Activated CD4-positive, alpha-beta T cell treated with anti-CD3 and anti-CD28 coated beads, Interleukin-2, amount 50 U/mL, for 4 hours (primary cell): ENCODE results near the gene ABHD15.
A peak's percentile ranks its signal among the peaks of the same experiment; 100 is the strongest.

Experiments used
- DNase-seq, 2 experiments: peaks; one replicate each; pipeline ENCODE4 v3.0.0-alpha.2; 2020

The ABHD15 gene

GRCh38 chr17:29594519-29595090 is 27.8 kb upstream of the ABHD15 start:
- DNase-seq: no peak

- DNase-seq: no peak
Measured at GRCh38 chr17:29593591-29594518, 27.0 kb upstream of the ABHD15 start.

GRCh38 chr17:29592850-29593551 is 26.2 kb upstream of the ABHD15 start, which contains the start of gene ANKRD13B:
Gene ANKRD13B (plus strand): TSS chr17:29593132. CDS start chr17:29593622, 490 bp downstream.
- no peak for DNase-seq

GRCh38 chr17:29591737-29592608 is 25.1 kb upstream of the ABHD15 start:
- DNase-seq: peak; percentile 65 to 70

GRCh38 chr17:29591146-29591736 is 24.4 kb upstream of the ABHD15 start:
- DNase-seq: peak in 1 of 2 experiments; percentile 38

GRCh38 chr17:29590411-29591145 is 23.7 kb upstream of the ABHD15 start:
- no peak for DNase-seq

- peak; percentile 68 to 71 for DNase-seq
Measured at GRCh38 chr17:29589524-29590410, 22.9 kb upstream of the ABHD15 start, which contains the start of gene GIT1. Gene GIT1 (minus strand): TSS chr17:29589648. CDS start chr17:29589378, 270 bp downstream.

- peak; percentile 65 to 74 for DNase-seq
Measured at GRCh38 chr17:29588562-29589411, 21.9 kb upstream of the ABHD15 start.

GRCh38 chr17:29588017-29588561 is 21.3 kb upstream of the ABHD15 start:
- no peak for DNase-seq

- no peak for DNase-seq
Measured at GRCh38 chr17:29587591-29587990, 20.8 kb upstream of the ABHD15 start.

- no peak for DNase-seq
Measured at GRCh38 chr17:29586676-29587469, 20.0 kb upstream of the ABHD15 start.

- DNase-seq: no peak
Measured at GRCh38 chr17:29585080-29585751, 18.4 kb upstream of the ABHD15 start.

GRCh38 chr17:29584452-29585079 is 17.7 kb upstream of the ABHD15 start:
- no peak for DNase-seq

- DNase-seq: no peak
Measured at GRCh38 chr17:29583324-29584248, 16.7 kb upstream of the ABHD15 start.

GRCh38 chr17:29582772-29583171 is 15.9 kb upstream of the ABHD15 start:
- DNase-seq: no peak
